NK-92 (cell line): Measurements from ENCODE around the gene BRAT1.

ENCODE experiments used
- DNase-seq: peaks from one replicate; lab custom pipeline; 2025; ENCODE audit not compliant: unreplicated experiment; lab: John Stamatoyannopoulos, UW

The BRAT1 gene

DNA sequence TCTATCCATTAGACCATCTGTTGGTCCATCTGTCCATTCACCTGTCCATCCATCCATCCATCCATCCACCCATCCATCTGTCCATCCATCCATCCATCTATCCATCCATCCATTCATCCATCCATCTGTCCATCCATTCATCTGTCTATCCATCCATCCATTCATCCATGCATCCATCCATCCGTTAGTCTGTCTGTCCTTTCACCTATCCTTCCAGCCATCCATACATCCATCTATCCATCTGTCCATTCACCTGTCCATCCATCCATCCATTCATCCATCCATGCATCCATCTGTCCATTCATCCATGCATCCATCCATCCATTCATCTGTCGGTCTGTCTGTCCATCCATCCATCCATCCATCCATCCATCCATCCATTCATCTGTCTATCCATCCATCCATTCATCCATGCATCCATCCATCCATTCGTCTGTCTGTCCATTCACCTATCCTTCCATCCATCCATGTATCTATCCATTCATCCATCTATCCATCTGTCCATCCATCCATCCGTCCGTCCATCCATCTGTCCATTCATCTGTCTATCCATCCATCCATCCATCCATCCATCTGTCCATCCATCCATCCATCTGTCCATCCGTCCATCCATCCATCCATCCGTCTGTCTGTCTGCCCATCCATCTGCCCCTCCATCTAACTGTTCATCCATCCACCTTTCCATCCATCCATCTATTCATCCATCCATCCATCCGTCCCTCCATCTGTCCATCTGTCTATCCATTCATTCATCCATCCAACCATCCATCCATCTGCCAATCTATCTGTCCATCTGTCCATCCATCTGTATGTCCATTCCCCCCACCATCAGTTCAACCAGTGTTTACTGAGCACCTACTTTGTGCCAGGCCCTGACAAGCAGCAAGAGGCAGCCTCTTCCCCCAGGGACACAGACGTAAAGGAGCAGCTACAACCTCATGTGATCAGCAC is 40.6 kb downstream of the BRAT1 start:
- no peak for DNase-seq

DNA sequence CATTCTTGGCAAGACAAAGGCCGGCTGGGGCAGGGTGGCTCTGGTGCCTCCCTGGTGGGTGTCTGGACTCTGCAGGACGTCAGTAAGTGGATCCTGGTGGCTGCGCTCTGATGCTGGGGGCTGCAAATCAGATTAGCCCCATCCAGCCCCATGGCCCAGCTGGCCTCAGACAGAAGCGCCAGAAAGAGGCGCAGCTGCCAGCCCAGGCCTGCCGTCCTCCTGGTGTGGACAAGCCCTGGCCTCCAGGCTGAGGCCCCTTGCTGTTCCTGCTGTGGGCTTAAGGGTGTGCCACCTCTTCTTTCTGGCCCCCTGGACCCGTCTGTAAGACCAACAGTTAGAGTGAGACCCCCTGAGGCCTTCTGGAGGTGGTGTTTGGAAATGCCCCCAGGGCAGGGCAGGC is 41.6 kb downstream of the BRAT1 start:
- DNase-seq = no peak

DNA sequence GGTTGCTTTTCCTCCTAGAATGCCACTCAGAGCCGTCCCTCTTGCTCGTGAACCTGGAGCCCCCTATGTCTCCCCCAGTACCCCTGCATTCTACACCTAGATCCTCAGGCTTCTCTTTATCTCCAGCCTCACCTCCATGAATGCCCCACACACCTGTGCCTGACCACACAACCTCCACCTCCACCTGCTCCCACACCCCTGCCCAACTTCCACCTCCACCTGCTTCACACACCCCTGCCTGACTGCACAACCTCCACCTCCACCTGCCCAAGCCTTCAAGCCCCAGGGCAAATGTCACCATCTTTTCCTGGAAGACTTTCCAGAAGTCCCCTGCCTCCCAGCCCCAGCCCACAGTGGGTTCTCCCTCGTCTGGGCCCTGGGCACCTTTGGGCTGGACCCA is 42.6 kb downstream of the BRAT1 start:
- DNase-seq = no peak

DNA sequence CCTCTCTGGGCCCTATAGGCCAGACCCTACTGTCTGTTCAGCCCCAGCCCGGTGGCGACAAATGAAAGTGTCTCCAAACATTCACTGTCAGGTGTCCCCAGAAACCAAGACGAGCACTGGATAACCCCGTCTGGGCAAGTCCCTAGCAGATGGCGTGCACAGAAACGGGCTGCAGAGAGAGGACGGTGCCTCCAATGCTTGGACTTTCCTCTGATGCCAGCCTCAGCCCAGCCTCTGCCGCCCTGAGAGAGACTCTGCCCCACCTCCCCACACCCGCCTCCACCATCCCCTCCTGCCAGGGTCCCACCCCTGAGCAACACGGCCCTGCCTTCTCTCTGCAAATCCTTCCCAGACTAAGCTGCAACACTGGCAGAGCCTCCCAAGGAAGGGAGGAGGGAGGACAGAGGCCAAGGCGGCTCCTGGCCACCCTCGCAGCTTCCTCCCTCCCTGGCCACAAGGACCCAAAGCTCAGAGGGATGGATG is 43.1 kb downstream of the BRAT1 start:
- no peak for DNase-seq

DNA sequence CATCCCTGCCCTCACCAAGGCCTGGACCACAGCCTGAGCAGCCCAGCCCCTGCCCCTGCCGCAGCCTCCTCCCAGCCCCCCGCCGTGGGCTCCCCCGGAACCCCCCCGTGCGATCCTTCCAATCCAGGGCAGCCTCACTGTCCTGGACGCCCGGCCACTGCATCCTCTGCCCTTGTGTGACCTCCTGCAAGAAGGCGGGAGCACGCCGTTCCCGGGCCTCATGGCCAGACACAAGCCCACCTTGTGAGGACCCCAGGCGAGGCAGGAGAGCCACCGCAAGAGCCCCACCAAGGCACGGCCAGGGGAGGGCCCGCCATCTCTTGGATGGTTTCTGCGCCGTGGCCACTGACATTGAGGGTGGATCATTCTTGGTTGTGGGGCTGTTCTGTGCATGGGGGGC is 43.6 kb downstream of the BRAT1 start:
- no peak for DNase-seq

DNA sequence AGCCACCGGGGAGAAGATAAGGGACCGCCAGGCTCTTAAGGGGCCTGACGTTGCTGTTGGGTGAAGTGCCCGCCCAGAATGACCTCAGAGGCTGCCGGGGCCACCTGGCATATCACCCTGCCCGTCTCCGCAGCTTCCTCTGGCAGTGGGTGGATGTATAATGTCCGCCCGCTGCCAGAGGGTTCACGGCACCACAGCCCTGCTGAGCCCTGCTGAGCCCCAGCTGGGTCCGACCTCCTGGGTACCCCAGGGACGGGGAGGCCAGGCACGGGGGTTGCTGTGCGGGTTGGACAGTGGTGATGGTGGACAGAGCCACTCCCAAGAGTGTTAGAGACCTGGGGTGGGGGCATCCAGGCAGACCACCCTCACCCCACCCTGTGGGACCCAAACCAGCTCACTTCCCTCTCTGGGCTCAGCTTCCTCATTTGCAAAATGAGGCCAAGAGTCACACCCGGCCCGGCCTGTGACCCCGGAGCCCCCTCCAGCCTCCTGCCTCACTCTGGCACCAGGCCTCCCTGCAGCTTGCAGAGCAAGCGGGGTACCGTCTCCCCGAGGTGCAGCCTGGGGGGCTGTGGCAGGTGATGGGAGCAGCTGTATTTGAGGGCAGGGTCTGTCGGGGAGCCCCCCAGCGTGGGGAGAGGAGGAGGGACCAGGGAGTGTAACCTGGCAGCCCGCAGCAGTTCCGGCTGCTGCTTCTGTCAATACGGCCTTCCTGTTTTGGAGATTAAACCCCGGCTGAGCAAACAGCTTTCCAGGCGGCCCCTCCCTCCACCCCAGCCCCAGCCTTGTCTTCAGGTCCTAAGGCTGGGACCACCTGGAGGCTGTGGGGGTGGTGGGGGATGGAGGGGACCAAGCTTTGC is 44.2 kb downstream of the BRAT1 start:
- no peak for DNase-seq

DNA sequence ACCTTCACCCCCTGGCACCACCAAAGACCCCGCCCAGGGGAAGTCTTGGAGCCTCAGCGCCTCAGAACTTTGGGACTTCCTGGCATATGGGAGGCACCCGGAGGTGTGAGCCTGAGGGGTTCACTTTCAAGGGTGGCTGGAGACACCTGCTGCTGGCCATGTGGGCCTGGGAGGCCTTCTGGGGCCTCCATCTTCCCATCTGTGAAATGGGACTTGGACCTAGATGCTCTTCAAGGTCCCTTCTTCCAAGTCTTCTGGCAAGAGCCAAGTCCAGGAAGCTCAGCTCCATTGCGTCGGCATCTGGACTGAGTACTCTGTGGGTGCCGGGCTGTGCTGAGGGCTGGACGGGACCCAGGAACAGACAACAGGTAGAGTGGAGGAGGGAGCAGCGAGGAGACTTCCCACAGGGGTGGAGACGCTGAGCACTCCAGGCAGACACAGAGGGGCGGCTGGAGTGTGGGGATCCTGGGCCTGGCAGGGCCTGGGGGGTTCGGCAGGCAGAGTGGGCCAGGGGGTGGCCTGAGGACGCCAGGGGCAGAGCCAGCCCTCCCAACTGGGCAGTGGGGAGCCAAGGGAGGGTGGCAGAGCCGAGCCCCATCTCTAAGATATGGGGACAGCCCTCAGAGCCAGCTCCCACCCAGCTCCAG is 45.1 kb downstream of the BRAT1 start:
- DNase-seq = no peak

DNA sequence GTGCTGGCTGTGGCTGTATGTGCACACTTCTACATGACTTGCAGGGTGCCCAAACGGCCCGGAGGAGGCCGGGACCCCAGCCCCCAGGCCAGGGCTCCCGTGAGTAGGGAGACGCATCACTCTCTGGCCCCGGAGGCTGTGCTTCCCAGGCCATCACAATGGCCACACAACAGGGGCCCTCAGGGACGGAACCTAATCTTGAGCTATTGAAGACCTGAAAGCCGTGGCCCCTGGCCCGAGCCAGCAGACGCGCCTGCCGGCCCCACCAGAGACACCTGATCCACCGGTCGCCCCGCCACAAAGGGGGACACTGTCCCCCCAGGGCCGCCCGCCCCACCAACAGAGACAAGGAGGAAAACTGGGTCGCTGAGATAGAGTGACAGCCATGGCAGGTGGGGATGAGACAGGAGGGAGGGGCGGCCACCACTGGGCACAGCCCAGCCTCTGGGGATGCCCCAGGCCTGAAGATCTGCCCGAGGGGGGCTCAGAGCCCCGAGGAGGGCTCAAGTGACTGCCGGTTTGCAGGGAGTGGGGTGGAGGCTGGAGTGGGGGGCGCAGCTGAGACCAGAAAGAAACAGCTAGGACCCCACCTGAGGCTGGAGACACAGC is 45.9 kb downstream of the BRAT1 start:
- DNase-seq = no peak

DNA sequence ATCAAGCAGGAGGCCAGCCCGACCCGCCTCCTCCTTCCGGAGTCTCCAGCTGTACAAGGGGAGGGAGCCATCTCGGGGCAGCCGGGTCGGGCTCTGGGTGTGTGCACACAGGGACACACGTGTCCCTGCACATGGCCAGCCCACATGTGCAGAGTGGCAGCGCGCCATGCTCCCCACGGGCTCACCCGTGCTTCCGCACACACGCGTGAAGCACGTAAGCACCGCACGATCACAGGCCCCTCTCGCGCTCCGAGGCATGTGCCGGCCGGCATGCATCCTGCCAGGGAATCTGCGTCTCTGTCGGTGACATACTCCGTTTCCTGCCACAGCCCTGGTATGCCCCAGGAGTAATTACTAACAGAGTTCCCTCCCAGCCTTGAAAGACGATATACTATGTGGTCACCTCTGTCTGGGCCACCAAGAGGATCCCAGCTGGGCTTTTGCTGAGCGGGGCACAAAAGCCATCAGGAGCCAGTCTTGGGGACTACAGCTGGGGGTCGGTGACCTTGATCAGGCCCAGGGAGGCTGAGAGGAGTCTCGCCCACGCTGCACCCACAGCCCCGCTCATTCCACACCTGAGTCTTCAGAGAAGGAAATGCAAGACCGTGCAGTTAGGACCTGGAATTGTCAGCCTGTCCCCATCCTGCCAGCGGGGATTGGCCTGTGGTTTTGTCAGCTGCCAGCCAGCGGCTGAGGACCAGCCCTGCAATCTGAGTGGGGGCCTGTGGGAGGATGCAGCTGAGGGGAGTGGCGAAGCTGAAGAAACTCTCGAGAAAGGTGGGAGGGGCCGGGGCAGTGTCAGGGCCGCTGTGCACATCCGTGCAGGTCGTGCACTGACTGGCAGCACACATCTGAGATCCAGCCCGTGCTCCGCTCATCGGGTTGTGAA is 46.8 kb downstream of the BRAT1 start:
- no peak for DNase-seq

DNA sequence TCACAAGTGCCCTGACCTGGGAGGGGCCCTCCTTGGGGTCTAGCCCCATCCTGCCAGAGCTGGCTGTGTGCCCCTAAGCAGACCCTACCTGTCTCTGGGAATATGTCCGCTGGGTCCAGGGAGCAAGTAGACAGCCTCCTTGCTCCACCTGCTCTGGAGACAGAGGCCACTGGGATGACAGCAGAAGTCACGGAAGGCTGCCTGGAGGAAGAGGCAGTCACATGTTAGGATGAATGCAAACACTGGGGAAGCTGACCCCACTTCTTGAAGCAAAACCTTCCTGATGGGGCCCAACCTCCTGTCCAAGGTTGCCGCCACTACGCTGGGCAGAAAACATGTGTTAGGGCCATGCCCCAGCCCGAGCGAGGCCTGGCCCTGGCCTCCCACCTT is 47.4 kb downstream of the BRAT1 start:
- DNase-seq = no peak

DNA sequence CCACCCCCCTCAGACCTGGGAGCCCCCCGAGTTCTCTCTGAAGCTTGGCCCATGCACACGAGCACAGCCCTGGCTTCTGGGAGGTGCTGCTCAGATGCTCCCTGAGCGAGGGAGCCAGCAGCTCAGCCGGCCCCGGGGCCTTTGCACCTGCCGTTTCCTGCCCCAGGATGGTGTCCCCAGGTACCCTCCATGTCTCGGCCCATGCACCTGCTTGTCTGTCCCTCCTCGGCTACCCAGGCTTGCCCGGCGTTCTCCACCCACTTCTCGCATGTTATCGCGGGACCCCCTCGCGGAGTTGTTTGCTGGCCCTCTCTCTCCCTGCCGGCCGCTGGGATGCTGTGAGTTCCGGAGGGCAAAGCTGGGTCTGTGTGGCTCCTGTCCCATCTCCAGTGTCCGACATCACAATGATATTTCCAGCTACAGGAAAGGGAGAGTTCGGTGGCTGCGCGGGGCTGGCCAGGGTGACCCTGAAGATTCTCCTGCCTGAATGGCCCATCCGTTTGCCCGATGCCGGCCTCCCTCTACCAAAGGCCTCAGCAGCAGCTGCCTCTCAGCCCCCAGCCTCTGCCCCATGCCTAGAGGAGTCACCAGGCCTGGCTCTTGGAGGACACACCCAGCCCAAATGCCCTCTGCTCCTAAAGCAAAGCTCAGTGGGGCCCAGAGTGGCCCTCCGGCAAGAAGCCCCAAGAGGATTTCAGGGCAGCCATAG is 48.0 kb downstream of the BRAT1 start:
- no peak for DNase-seq

DNA sequence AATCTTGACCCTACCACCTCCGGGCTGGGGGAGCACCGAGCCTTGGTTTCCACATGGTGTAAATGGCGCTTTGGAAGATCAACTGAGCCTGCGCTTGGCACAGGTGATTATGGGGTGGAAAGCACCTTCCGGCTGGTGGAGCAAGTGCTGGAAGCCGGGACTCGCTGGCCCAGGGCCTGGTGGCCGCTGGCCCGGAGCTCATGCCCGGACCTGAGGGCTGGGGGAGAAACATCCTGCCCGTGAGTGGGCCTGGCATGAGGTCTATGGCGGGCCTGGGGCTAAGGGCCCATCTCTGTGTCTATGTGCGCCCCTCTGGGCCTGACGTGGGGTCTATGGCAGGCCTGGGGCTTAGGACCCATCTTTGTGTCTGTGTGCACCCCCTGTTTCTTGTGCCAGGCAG is 49.9 kb downstream of the BRAT1 start:
- no peak for DNase-seq

DNA sequence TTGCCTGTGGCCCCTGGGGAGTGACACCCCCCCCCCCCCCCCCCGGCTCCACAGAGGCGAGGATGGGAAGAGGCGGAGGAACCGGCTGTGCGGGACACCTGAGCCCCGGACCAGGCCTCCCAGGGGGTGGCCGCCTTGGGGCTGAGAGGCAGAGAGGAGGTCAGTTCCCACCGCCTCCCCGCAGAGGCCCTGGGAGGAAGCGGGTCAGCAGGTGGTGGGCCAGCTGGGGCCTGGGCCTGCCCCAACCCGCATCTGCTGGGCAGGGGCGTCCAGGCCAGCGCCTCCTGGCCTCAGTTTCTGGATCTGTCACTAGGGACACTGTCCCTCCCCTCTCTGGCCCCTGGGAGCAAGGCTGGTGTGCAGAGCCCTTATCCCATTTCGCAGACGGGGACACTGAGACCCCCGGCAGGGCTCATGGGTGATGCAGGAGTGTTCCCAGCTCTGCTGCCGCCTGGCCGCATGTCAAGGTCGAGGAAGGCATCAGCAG is 50.4 kb downstream of the BRAT1 start:
- no peak for DNase-seq

DNA sequence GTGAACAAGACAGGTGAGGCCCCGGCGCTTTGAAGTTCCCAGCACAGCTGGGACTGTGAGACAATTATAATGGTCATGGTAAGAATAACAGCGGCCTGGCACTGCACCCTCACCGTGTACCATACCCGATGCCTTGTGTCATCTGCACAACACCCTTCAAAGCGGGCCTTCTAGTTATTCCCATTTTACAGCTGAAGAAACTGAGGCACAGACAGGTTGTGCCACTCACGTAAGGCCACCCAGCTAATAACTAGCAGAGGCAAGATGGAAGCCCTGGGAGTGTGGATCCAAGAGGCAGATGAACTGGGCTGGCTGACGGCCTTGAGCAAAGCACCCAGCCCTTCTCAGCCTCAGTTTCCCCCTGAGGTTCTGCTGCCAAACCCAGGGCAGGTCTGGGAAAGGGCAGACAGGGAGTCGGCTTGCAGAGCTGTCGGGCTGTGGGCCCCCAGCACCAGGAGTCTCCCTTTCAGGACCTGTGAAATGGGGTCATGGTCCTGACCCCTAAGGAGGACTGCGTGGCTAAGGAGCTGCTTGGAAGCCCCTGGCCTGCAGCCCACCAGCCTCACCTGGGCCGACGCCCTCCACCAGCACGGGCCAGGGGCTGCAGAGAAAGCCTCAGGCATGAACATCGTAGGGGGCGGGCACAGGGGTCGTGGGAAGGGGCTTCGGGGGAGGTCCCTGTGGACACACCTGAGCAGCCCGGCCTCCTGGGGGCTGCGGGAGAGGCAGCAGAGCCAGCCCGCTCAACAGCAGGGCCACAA is 51.0 kb downstream of the BRAT1 start:
- no peak for DNase-seq

DNA sequence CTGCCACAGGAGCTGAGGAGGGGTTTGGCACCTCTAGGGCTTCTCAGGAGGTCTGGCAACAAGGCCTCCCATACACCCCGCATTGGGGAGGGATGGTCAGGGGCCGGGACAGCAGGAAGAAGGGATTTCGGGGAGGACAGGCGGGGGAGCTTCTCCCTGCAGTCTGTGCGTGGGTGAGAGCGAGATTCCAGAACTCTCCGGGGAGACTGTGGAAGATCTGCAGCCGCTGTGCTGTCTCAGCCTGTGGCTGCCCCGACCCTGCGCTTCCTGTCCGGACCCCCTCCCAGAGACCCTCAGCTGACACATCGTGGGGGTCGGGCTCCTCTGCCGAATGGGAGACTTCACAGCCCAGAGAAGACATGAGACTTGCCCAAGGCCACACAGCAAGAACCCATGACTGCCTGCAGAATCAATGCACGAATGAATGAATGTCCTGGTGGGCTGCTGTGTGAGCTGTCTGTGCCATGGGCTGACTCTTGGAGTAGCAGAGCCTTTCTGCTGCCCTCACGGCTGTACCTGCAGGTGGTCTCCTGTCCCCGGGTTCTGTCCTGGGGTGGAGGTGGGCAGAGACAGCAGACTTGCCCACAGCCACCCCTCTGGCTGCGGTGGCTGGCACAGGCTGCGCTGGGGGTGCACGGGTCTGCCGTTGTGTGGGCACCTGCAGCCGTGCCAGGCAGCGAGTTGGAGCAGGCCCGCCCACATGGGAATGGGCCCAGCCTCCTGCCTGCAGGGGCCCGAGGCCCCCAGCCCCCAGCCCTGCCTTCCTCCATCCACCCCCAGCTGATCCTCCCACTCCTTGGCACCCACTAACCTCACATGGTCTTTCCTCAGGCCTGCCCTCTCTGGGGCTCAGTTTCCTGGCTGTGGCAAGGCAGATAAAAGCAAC is 52.0 kb downstream of the BRAT1 start:
- DNase-seq = no peak

DNA sequence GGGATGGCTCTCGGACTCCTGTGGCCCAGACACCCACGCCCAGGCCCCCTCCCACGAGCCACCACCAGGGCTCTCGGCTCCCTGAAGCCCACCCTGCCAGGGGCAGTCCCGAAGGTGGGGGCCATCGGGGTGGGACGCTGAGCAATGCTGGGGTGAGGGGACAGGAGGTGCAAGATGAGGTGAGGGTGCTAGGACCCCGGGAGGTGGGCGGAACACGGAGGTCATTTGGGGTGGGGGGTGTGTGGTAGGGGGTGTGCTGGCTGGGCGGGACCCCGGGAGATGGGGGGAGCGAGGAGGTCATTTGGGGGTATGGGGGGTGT is 52.7 kb downstream of the BRAT1 start:
- no peak for DNase-seq

DNA sequence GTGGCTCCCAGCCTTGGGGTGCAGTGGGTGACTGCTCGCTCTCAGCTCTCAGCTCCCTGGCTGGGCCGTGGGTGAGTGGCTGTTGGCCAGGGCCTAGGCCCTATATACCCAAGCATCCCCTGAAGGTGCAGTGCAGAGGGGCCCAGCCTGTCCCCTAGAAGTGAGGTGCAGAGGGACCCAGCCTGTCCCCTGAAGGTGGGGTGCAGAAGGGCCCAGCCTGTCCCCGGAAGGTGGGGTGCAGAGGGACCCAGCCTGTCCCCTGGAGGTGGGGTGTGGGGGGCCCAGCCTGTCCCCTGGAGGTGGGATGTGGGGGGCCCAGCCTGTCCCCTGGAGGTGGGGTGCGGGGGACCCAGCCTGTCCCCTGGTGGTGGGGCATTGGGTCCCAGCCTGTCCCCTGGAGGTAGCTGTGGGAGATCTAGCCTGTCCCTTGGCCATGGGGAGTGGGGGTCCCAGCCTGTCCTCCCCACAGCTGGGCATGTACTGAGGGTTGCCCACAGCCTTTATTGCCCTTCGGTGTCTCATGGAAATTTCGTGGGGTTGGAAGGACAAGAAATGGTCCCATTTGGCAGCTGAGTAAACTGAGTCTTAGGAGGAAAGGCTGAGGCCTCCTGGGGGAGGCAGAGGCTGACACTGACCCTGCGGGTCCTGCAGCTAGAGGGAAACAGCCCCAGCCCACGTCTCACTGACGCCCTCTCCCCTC is 53.2 kb downstream of the BRAT1 start:
- DNase-seq = no peak
